HG03378 (cell line): ENCODE results near the gene KANK4.
"Not testable (repeated sequence)": the region's sequence is repeated elsewhere in the genome, so short reads cannot be mapped to it uniquely, and the experiment has no call there.

Experiments
- ATAC-seq: cut with Tn5 transposase; IDR thresholded peaks from one replicate; pipeline ENCODE4 v1.9.1; 2021; ENCODE audit warnings: mild to moderate bottlenecking, moderate library complexity; ENCODE audit not compliant: unreplicated experiment

Gene KANK4

GRCh38 chr1:62240651-62241370 lies 78.4 kb downstream of the KANK4 start:
- no peak for ATAC-seq

GRCh38 chr1:62239652-62240403 lies 79.4 kb downstream of the KANK4 start:
- not testable (repeated sequence) for ATAC-seq

- ATAC-seq: no peak
Measured at GRCh38 chr1:62238507-62238906, 80.7 kb downstream of the KANK4 start.

GRCh38 chr1:62237950-62238374 lies 81.3 kb downstream of the KANK4 start:
- no peak for ATAC-seq

GRCh38 chr1:62237361-62237760 lies 81.9 kb downstream of the KANK4 start:
- no peak for ATAC-seq

- no peak for ATAC-seq
Measured at GRCh38 chr1:62235576-62235975, 83.7 kb downstream of the KANK4 start.

GRCh38 chr1:62234688-62235087 lies 84.5 kb downstream of the KANK4 start:
- ATAC-seq: no peak

GRCh38 chr1:62233926-62234450 lies 85.2 kb downstream of the KANK4 start:
- ATAC-seq: no peak

GRCh38 chr1:62232871-62233278 lies 86.4 kb downstream of the KANK4 start:
- no peak for ATAC-seq

- ATAC-seq: no peak
Measured at GRCh38 chr1:62230718-62231117, 88.5 kb downstream of the KANK4 start.

GRCh38 chr1:62229932-62230331 lies 89.3 kb downstream of the KANK4 start:
- ATAC-seq: no peak

GRCh38 chr1:62229468-62229867 lies 89.8 kb downstream of the KANK4 start:
- no peak for ATAC-seq

GRCh38 chr1:62228883-62229187 lies 90.4 kb downstream of the KANK4 start:
- ATAC-seq: no peak

GRCh38 chr1:62228136-62228882 lies 90.9 kb downstream of the KANK4 start:
- no peak for ATAC-seq

- no peak for ATAC-seq
Measured at GRCh38 chr1:62227496-62227895, 91.7 kb downstream of the KANK4 start.

- ATAC-seq: no peak
Measured at GRCh38 chr1:62224182-62224581, 95.1 kb downstream of the KANK4 start.

GRCh38 chr1:62222321-62222720 lies 96.9 kb downstream of the KANK4 start:
- ATAC-seq: no peak

- ATAC-seq: no peak
Measured at GRCh38 chr1:62221171-62221570, 98.1 kb downstream of the KANK4 start.

- ATAC-seq: not testable (repeated sequence)
Measured at GRCh38 chr1:62220456-62220855, 98.8 kb downstream of the KANK4 start.

GRCh38 chr1:62218604-62219003 lies 100.6 kb downstream of the KANK4 start:
- no peak for ATAC-seq

- no peak for ATAC-seq
Measured at GRCh38 chr1:62213075-62213914, 105.9 kb downstream of the KANK4 start.
